ENCODE measurements around the gene CRABP1. TPM values are rescaled to one million over a fixed set of nuclear protein-coding genes. Genes with fewer than 3 reads are reported as not detected.

The CRABP1 gene
- total and polyA plus RNA-seq, 4 donors = not detected

- TF ChIP-seq CTCF (IDR thresholded peaks at IDR 0.05; ENCODE audit: low read depth, low read length, missing input control) (no peak), MAX (IDR thresholded peaks at IDR 0.05) (no peak), FOXA1 (IDR thresholded peaks at IDR 0.05) (no peak), GABPA (IDR thresholded peaks at IDR 0.05 in 1 of 2, conservative IDR thresholded peaks at IDR 0.05 in 1 of 2) (no peak), EGR1 (IDR thresholded peaks at IDR 0.05; ENCODE audit: low read depth in 2 of 2) (no peak), RAD21 (IDR thresholded peaks at IDR 0.05) (no peak), HNF4G (IDR thresholded peaks at IDR 0.05) (no peak), REST (IDR thresholded peaks at IDR 0.05) (no peak), JUND (IDR thresholded peaks at IDR 0.05) (no peak), ZBTB33 (IDR thresholded peaks at IDR 0.05) (no peak), HNF4A (conservative IDR thresholded peaks at IDR 0.05) (no peak), YY1 (IDR thresholded peaks at IDR 0.05) (no peak), FOXA2 (IDR thresholded peaks at IDR 0.05) (no peak), SP1 (IDR thresholded peaks at IDR 0.05) (no peak), NR2F2 (IDR thresholded peaks at IDR 0.05) (no peak), RXRA (IDR thresholded peaks at IDR 0.05) (no peak), TAF1 (conservative IDR thresholded peaks at IDR 0.05) (no peak), ATF3 (IDR thresholded peaks at IDR 0.05) (no peak)
- no peak for DNase-seq (ENCODE audit: low spot score)
- WGBS = 80% methylated on average over 7 of the region's 7 CpGs
- H3K27ac ChIP-seq (ENCODE audit: low read depth in 1 of 2, low read length in 2 of 2) = no peak overlapping the region
- no peak overlapping the region for H3K9ac ChIP-seq (ENCODE audit: low read depth in 1 of 2, low read length in 2 of 2)
- H3K27me3 ChIP-seq (ENCODE audit: control insufficient read depth in 4 of 4, insufficient read depth in 4 of 4, low read length in 3 of 4) = no peaks in the 10 kb centered on the region
- H3K9me3 ChIP-seq (ENCODE audit: control insufficient read depth in 4 of 4, low read length in 3 of 4) = no peaks in the 10 kb centered on the region
- no peak overlapping the region for H3K4me3 ChIP-seq (ENCODE audit: low read depth in 1 of 3, low read length in 3 of 3)
- H3K36me3 ChIP-seq (ENCODE audit: control insufficient read depth in 4 of 4, insufficient read depth in 3 of 4, low read depth in 1 of 4, low read length in 3 of 4) = no peaks in the 10 kb centered on the region
- no peaks in the 10 kb centered on the region for H3K4me1 ChIP-seq (ENCODE audit: control insufficient read depth in 4 of 4, insufficient read depth in 4 of 4, low read length in 3 of 4)
These were observed 14.9 kb upstream of the CRABP1 start for GRCh38 chr15:78325092-78325843.
